ENCODE measurements around the gene GCC1. TPM values are rescaled to one million over a fixed set of nuclear protein-coding genes. Genes with fewer than 3 reads are reported as not detected.

Gene GCC1
- total RNA-seq, 5 donors from 2014 or later (not counting 1 experiment from before 2014, with no cell fraction given): 23.8 to 29.9 (median 27.1) TPM

Other genes starting within 250 kb of the GCC1 start
- 10 to 100 TPM; 59.6 to 75.0 (median 64.3) TPM for gene ZNF800, start 192.9 kb downstream of the GCC1 start, total RNA-seq
- gene ARF5, start 2.8 kb upstream of the GCC1 start, total RNA-seq: 100 to 1,000 TPM in 3 of 5 donors, 10 to 100 TPM in 2; 90.0 to 106 (median 102) TPM
- gene FSCN3, start 8.1 kb upstream of the GCC1 start, total RNA-seq: 1 to 10 TPM; 2.6 to 4.8 (median 3.9) TPM
- not detected for gene PAX4, start 32.5 kb upstream of the GCC1 start, total RNA-seq
- gene SND1, start 66.6 kb upstream of the GCC1 start, total RNA-seq: 100 to 1,000 TPM; 137 to 187 (median 154) TPM

All from T-cell (primary cell).